ENCODE measurements around the gene PGLYRP1.

Gene PGLYRP1

GRCh38 chr19:46040952-46041500 is 18.2 kb upstream of the PGLYRP1 start, which contains the start of gene IGFL4 (continued):
- peak; percentile 62; the same call in 1 of the 2 replicates for TF ChIP-seq ZNF692 (tag by site-specific recombination; IDR thresholded peaks at IDR 0.05)
- TF ChIP-seq ELK4 (IDR thresholded peaks at IDR 0.05; ENCODE audit: borderline replicate concordance, low read depth, low read length): no peak
- no peak for TF ChIP-seq ZNF510 (tag by site-specific recombination; IDR thresholded peaks at IDR 0.05; ENCODE audit: insufficient replicate concordance)
- TF ChIP-seq ZNF362 (tag by site-specific recombination; IDR thresholded peaks at IDR 0.05): no peak
- no peak for TF ChIP-seq ZSCAN5A (tag by site-specific recombination; IDR thresholded peaks at IDR 0.05)
- no peak for TF ChIP-seq ZNF311 (tag by site-specific recombination; IDR thresholded peaks at IDR 0.05; ENCODE audit: borderline replicate concordance)
- TF ChIP-seq ZNF221 (tag by site-specific recombination; IDR thresholded peaks at IDR 0.05; ENCODE audit: borderline replicate concordance): no peak
- no peak for TF ChIP-seq ZNF404 (tag by site-specific recombination; IDR thresholded peaks at IDR 0.05)
- no peak for TF ChIP-seq KLF10 (tag by site-specific recombination; IDR thresholded peaks at IDR 0.05)
- no peak for TF ChIP-seq ZNF133 (tag by site-specific recombination; IDR thresholded peaks at IDR 0.05)
- 0 out of 2 replicates have a peak, but pooled peaks have one; percentile 7 for TF ChIP-seq ZNF19 (tag by site-specific recombination; IDR thresholded peaks at IDR 0.05; ENCODE audit: low read depth)
- no peak for TF ChIP-seq ZNF16 (tag by site-specific recombination; IDR thresholded peaks at IDR 0.05; ENCODE audit: low read depth)
- no peak for TF ChIP-seq MZF1 (tag by site-specific recombination; IDR thresholded peaks at IDR 0.05; ENCODE audit: borderline replicate concordance)
- no peak for TF ChIP-seq ZNF670 (tag by site-specific recombination; IDR thresholded peaks at IDR 0.05; ENCODE audit: low read depth)
- TF ChIP-seq ZNF704 (tag by site-specific recombination; IDR thresholded peaks at IDR 0.05): no peak
- TF ChIP-seq ZNF645 (tag by site-specific recombination; IDR thresholded peaks at IDR 0.05): no peak
- TF ChIP-seq ZNF707 (tag by site-specific recombination; IDR thresholded peaks at IDR 0.05): no peak
- TF ChIP-seq ZNF791 (tag by site-specific recombination; IDR thresholded peaks at IDR 0.05): no peak
- TF ChIP-seq HOXC10 (CRISPR knock-in tag; IDR thresholded peaks at IDR 0.05): no peak
- TF ChIP-seq ZNF350 (tag by site-specific recombination; IDR thresholded peaks at IDR 0.05): peak; percentile 84; the same call in 1 of the 2 replicates
- no peak for TF ChIP-seq ZNF155 (tag by site-specific recombination; IDR thresholded peaks at IDR 0.05)
- TF ChIP-seq ZNF473 (tag by site-specific recombination; IDR thresholded peaks at IDR 0.05): no peak
- peak; percentile 44; the same call in 1 of the 2 replicates for TF ChIP-seq ZBTB44 (tag by site-specific recombination; IDR thresholded peaks at IDR 0.05)
- TF ChIP-seq ZNF777 (tag by site-specific recombination; IDR thresholded peaks at IDR 0.05; ENCODE audit: borderline replicate concordance): no peak
- peak; percentile 92 for TF ChIP-seq ZXDB (tag by site-specific recombination; IDR thresholded peaks at IDR 0.05)
- TF ChIP-seq ZNF433 (tag by site-specific recombination; IDR thresholded peaks at IDR 0.05; ENCODE audit: low read depth): no peak
- no peak for TF ChIP-seq GLI4 (tag by site-specific recombination; IDR thresholded peaks at IDR 0.05)
- TF ChIP-seq ZNF266 (tag by site-specific recombination; IDR thresholded peaks at IDR 0.05; ENCODE audit: low read depth): no peak
- TF ChIP-seq FEZF1 (tag by site-specific recombination; IDR thresholded peaks at IDR 0.05): peak; percentile 97
- TF ChIP-seq ZNF785 (tag by site-specific recombination; IDR thresholded peaks at IDR 0.05): no peak
- no peak for TF ChIP-seq ZNF302 (tag by site-specific recombination; IDR thresholded peaks at IDR 0.05; ENCODE audit: low read depth)

Data from HEK293 (cell line).